SJSA1 (cell line): Measurements from ENCODE around the gene EML1. TPM values are rescaled to one million over a fixed set of nuclear protein-coding genes. Genes with fewer than 3 reads are reported as not detected.

ENCODE experiments used
- DNase-seq, 2 experiments: peaks; one replicate each; pipeline ENCODE4 v3.0.0-alpha.2; 2015 to 2020; ENCODE audit warnings: low spot score in 2 of 2, low read depth in 1 of 2
- H3K27ac ChIP-seq: fragments of 250-450 bp; sonication (Bioruptor Pico); 2 replicates; pipeline ENCODE4 v1.5.1; 2020; ENCODE audit warnings: mild to moderate bottlenecking, moderate library complexity
- H3K27me3 ChIP-seq: fragments of 250-450 bp; sonication (Bioruptor Pico); replicated peaks from 2 replicates; pipeline ENCODE4 v1.5.1; 2020; ENCODE audit warnings: mild to moderate bottlenecking, moderate library complexity
- H3K36me3 ChIP-seq: fragments of 250-450 bp; sonication (Bioruptor Pico); 2 replicates; pipeline ENCODE4 v1.5.1; 2020; ENCODE audit warnings: mild to moderate bottlenecking
- H3K4me1 ChIP-seq: fragments of 250-450 bp; sonication (Bioruptor Pico); replicated peaks from 2 replicates; pipeline ENCODE4 v1.6.1; 2021; ENCODE audit warnings: mild to moderate bottlenecking
- H3K4me3 ChIP-seq: fragments of 250-450 bp; sonication (Bioruptor Pico); 2 replicates; pipeline ENCODE4 v1.5.1; 2020; ENCODE audit warnings: mild to moderate bottlenecking
- H3K9me3 ChIP-seq: fragments of 250-450 bp; sonication (Bioruptor Pico); replicated peaks from 2 replicates; pipeline ENCODE4 v1.5.1; 2020; ENCODE audit warnings: mild to moderate bottlenecking
- total RNA-seq: library from RNA; depleted of rRNA; stranded (reverse); fragments of >200 nt; shearing (Covaris generic); gene quantifications from 2 replicates; pipeline ENCODE4 v1.2.3, GENCODE V29; 2014

Gene EML1
- total RNA-seq, 1 experiment from 2014 or later = 86.7 TPM

GRCh38 chr14:99961826-99962518 is 168.8 kb downstream of the EML1 start:
- Histone ChIP-seq H3K27me3 (no peaks in the 10 kb centered on the region), H3K27ac (no peak overlapping the region), H3K4me1 (no peaks in the 10 kb centered on the region), H3K36me3 (no peaks in the 10 kb centered on the region), H3K9me3 (no peaks in the 10 kb centered on the region), H3K4me3 (no peak overlapping the region)
- DNase-seq = no peak

- no peak overlapping the region for H3K4me3 ChIP-seq
- peaks cover 9% of the 10 kb centered on the region for H3K4me1 ChIP-seq
- H3K9me3 ChIP-seq = no peaks in the 10 kb centered on the region
- DNase-seq = no peak
- H3K36me3 ChIP-seq = no peaks in the 10 kb centered on the region
- no peaks in the 10 kb centered on the region for H3K27me3 ChIP-seq
- H3K27ac ChIP-seq = no peak overlapping the region
Measured at GRCh38 chr14:99964979-99965378, 171.8 kb downstream of the EML1 start.

- Histone ChIP-seq H3K9me3 (no peaks in the 10 kb centered on the region), H3K4me3 (no peak overlapping the region), H3K27ac (no peak overlapping the region), H3K4me1 (peaks cover 13% of the 10 kb centered on the region), H3K36me3 (no peaks in the 10 kb centered on the region), H3K27me3 (no peaks in the 10 kb centered on the region)
- no peak for DNase-seq
Measured at GRCh38 chr14:99966037-99966835, 173.0 kb downstream of the EML1 start.

GRCh38 chr14:99966912-99967311 is 173.7 kb downstream of the EML1 start:
- no peak overlapping the region for H3K27ac ChIP-seq
- H3K36me3 ChIP-seq = no peaks in the 10 kb centered on the region
- H3K27me3 ChIP-seq = no peaks in the 10 kb centered on the region
- peaks cover 13% of the 10 kb centered on the region for H3K4me1 ChIP-seq
- H3K9me3 ChIP-seq = no peaks in the 10 kb centered on the region
- no peak for DNase-seq
- no peak overlapping the region for H3K4me3 ChIP-seq

- Histone ChIP-seq H3K4me3 (no peak overlapping the region), H3K27ac (no peak overlapping the region), H3K36me3 (no peaks in the 10 kb centered on the region), H3K27me3 (no peaks in the 10 kb centered on the region), H3K9me3 (no peaks in the 10 kb centered on the region), H3K4me1 (peaks cover 13% of the 10 kb centered on the region)
- peak in 1 of 2 experiments; percentile 31 for DNase-seq
Measured at GRCh38 chr14:99968191-99968920, 175.1 kb downstream of the EML1 start.

- H3K4me3 ChIP-seq = no peak overlapping the region
- DNase-seq = no peak
Measured at GRCh38 chr14:99968941-99969340, 175.7 kb downstream of the EML1 start.

GRCh38 chr14:99969673-99970322 is 176.6 kb downstream of the EML1 start:
- Histone ChIP-seq H3K27ac (no peak overlapping the region), H3K36me3 (no peaks in the 10 kb centered on the region), H3K4me1 (peaks cover 13% of the 10 kb centered on the region), H3K4me3 (no peak overlapping the region), H3K27me3 (no peaks in the 10 kb centered on the region), H3K9me3 (no peaks in the 10 kb centered on the region)
- DNase-seq = no peak

More at GRCh38 chr14:99968941-99969340, 175.7 kb downstream of the EML1 start:
- Histone ChIP-seq H3K27ac (no peak overlapping the region), H3K36me3 (no peaks in the 10 kb centered on the region), H3K9me3 (no peaks in the 10 kb centered on the region), H3K4me1 (peaks cover 13% of the 10 kb centered on the region), H3K27me3 (no peaks in the 10 kb centered on the region)

GRCh38 chr14:99971087-99971940 is 178.1 kb downstream of the EML1 start:
- Histone ChIP-seq H3K4me3 (peak overlapping the region; percentile 78), H3K9me3 (no peaks in the 10 kb centered on the region), H3K4me1 (peaks cover 13% of the 10 kb centered on the region), H3K36me3 (no peaks in the 10 kb centered on the region), H3K27ac (no peak overlapping the region), H3K27me3 (no peaks in the 10 kb centered on the region)
- peak; percentile 74 to 81 for DNase-seq

- Histone ChIP-seq H3K27me3 (no peaks in the 10 kb centered on the region), H3K36me3 (no peaks in the 10 kb centered on the region), H3K4me1 (peaks cover 13% of the 10 kb centered on the region), H3K27ac (no peak overlapping the region), H3K9me3 (no peaks in the 10 kb centered on the region), H3K4me3 (peak overlapping the region; percentile 78)
- no peak for DNase-seq
Measured at GRCh38 chr14:99971941-99972747, 178.9 kb downstream of the EML1 start.

- no peak overlapping the region for H3K27ac ChIP-seq
- H3K36me3 ChIP-seq = no peaks in the 10 kb centered on the region
- H3K9me3 ChIP-seq = no peaks in the 10 kb centered on the region
- no peaks in the 10 kb centered on the region for H3K27me3 ChIP-seq
- peaks cover 13% of the 10 kb centered on the region for H3K4me1 ChIP-seq
- no peak for DNase-seq
- peak overlapping the region; percentile 78 for H3K4me3 ChIP-seq
Measured at GRCh38 chr14:99972748-99973466, 179.7 kb downstream of the EML1 start.

GRCh38 chr14:99975190-99975589 is 182.0 kb downstream of the EML1 start:
- no peak overlapping the region for H3K4me3 ChIP-seq
- no peaks in the 10 kb centered on the region for H3K9me3 ChIP-seq
- DNase-seq = no peak
- H3K4me1 ChIP-seq = peaks cover 4% of the 10 kb centered on the region
- H3K27ac ChIP-seq = no peak overlapping the region
- no peaks in the 10 kb centered on the region for H3K27me3 ChIP-seq
- H3K36me3 ChIP-seq = no peaks in the 10 kb centered on the region; the same call in 1 of the 2 replicates

- H3K36me3 ChIP-seq = no peaks in the 10 kb centered on the region; the same call in 1 of the 2 replicates
- H3K27me3 ChIP-seq = no peaks in the 10 kb centered on the region
- peaks cover under 1% of the 10 kb centered on the region for H3K4me1 ChIP-seq
- no peak for DNase-seq
- H3K4me3 ChIP-seq = no peak overlapping the region
- H3K9me3 ChIP-seq = no peaks in the 10 kb centered on the region
- no peak overlapping the region for H3K27ac ChIP-seq
Measured at GRCh38 chr14:99976021-99976420, 182.8 kb downstream of the EML1 start.
